ENCODE results near the gene FOXI1.

The FOXI1 gene

GRCh38 chr5:170154297-170154696 lies 48.6 kb downstream of the FOXI1 start:
- DNase-seq, result no peak

DNA sequence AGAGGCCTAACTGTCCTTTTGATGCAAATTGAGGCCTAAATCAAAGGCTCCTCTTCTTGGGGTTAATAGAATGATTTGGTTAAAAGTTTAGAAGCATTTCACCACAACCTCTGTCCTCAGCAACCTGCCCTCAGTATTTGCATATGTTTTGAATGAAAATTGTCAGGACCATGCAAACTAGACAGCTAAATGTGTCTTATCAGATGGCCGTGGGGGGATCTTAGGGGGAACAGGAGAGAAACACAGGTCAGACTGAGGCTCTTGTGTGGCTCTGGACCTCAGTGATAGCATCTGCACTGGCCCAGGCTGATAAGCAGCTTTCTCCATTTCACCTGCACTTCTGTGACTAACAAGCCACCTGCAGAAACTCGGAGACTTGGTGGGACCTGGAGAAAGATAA lies 49.0 kb downstream of the FOXI1 start:
- DNase-seq, result no peak

- DNase-seq, result no peak
Measured at GRCh38 chr5:170155771-170156170, 50.1 kb downstream of the FOXI1 start.

- DNase-seq, result no peak
Measured at GRCh38 chr5:170159101-170159698, 53.5 kb downstream of the FOXI1 start.

Data from effector CD4-positive, alpha-beta T cell (primary cell).